H9 (cell line): ENCODE data around the gene SLC24A4. TPM values are rescaled to one million over a fixed set of nuclear protein-coding genes. Genes with fewer than 3 reads are reported as not detected.

Source experiments
- DNase-seq: peaks from one replicate; pipeline ENCODE4 v3.0.0-alpha.2; 2017
- H2AFZ ChIP-seq: one replicate; pipeline ENCODE4 v1.6.1; 2013; ENCODE audit warnings: mild to moderate bottlenecking, low read length, control low read depth, moderate library complexity
- H2AK5ac ChIP-seq: 2 replicates; pipeline ENCODE4 v1.6.1; 2013; ENCODE audit warnings: low read length, control low read depth, mixed read lengths; ENCODE audit not compliant: insufficient read length
- H2BK120ac ChIP-seq: one replicate; pipeline ENCODE4 v1.6.1; 2013; ENCODE audit warnings: low read depth, mild to moderate bottlenecking, low read length, control low read depth, inconsistent platforms; ENCODE audit not compliant: poor library complexity, severe bottlenecking
- H2BK12ac ChIP-seq: 2 replicates; pipeline ENCODE4 v1.6.1; 2013; ENCODE audit warnings: low read length, control low read depth, mixed read lengths, low read depth; ENCODE audit not compliant: insufficient read length
- H2BK15ac ChIP-seq: 2 replicates; pipeline ENCODE4 v1.6.1; 2013; ENCODE audit warnings: low read depth, low read length, control low read depth
- H2BK20ac ChIP-seq: one replicate; pipeline ENCODE4 v1.6.1; 2013; ENCODE audit warnings: low read depth, mild to moderate bottlenecking, low read length, control low read depth, inconsistent platforms; ENCODE audit not compliant: poor library complexity, severe bottlenecking
- H2BK5ac ChIP-seq: 2 replicates; pipeline ENCODE4 v1.6.1; 2013; ENCODE audit warnings: low read length, control low read depth, mixed read lengths; ENCODE audit not compliant: insufficient read length
- H3K14ac ChIP-seq: 2 replicates; pipeline ENCODE4 v1.6.1; 2013; ENCODE audit warnings: low read length, control low read depth; ENCODE audit not compliant: insufficient read depth
- H3K18ac ChIP-seq: 2 replicates; pipeline ENCODE4 v1.6.1; 2013; ENCODE audit warnings: low read depth, mild to moderate bottlenecking, mixed read lengths, low read length, control low read depth; ENCODE audit not compliant: insufficient read length
- H3K23ac ChIP-seq: 2 replicates; pipeline ENCODE4 v1.6.1; 2013; ENCODE audit warnings: low read length, control low read depth, mixed read lengths, low read depth; ENCODE audit not compliant: insufficient read length
- H3K23me2 ChIP-seq: 2 replicates; pipeline ENCODE4 v1.6.1; 2013; ENCODE audit warnings: low read depth, mild to moderate bottlenecking, mixed read lengths, low read length, control low read depth; ENCODE audit not compliant: insufficient read length, poor library complexity, severe bottlenecking
- H3K27ac ChIP-seq: 2 replicates; pipeline ENCODE4 v1.5.1; 2013; ENCODE audit warnings: low read length, control low read depth, mixed read lengths, low read depth; ENCODE audit not compliant: insufficient read length
- H3K27me3 ChIP-seq: 2 replicates; pipeline ENCODE4 v1.6.1; 2013; ENCODE audit warnings: low read length, control low read depth, inconsistent platforms; ENCODE audit not compliant: insufficient read depth
- H3K4ac ChIP-seq: 2 replicates; pipeline ENCODE4 v1.6.1; 2013; ENCODE audit warnings: low read depth, mild to moderate bottlenecking, control low read depth, inconsistent platforms, low read length, moderate library complexity
- H3K4me1 ChIP-seq: 2 replicates; pipeline ENCODE4 v1.6.1; 2013; ENCODE audit warnings: low read length, control low read depth, inconsistent platforms; ENCODE audit not compliant: insufficient read depth
- H3K4me2 ChIP-seq: 2 replicates; pipeline ENCODE4 v1.6.1; 2013; ENCODE audit warnings: low read length, control low read depth, mixed read lengths; ENCODE audit not compliant: insufficient read length, insufficient read depth
- H3K56ac ChIP-seq: 2 replicates; pipeline ENCODE4 v1.6.1; 2013; ENCODE audit warnings: low read depth, mild to moderate bottlenecking, mixed read lengths, low read length, control low read depth; ENCODE audit not compliant: insufficient read length
- H3K79me1 ChIP-seq: 2 replicates; pipeline ENCODE4 v1.6.1; 2013; ENCODE audit warnings: low read depth, mild to moderate bottlenecking, moderate library complexity, low read length, control low read depth, inconsistent platforms; ENCODE audit not compliant: insufficient read depth, poor library complexity, severe bottlenecking
- H3K79me2 ChIP-seq: 2 replicates; pipeline ENCODE4 v1.6.1; 2013; ENCODE audit warnings: low read length, control low read depth, inconsistent platforms; ENCODE audit not compliant: insufficient read depth
- H3K9ac ChIP-seq: 2 replicates; pipeline ENCODE4 v1.6.1; 2013; ENCODE audit warnings: low read length, control low read depth, mixed read lengths; ENCODE audit not compliant: insufficient read length; ENCODE audit errors: extremely low read depth
- H3K9me3 ChIP-seq: one replicate; pipeline ENCODE4 v1.6.1; 2013; ENCODE audit warnings: low read depth, low read length, inconsistent platforms; ENCODE audit not compliant: control insufficient read depth
- H3T11ph ChIP-seq: one replicate; pipeline ENCODE4 v1.6.1; 2013; ENCODE audit warnings: mild to moderate bottlenecking, low read length, control low read depth, inconsistent platforms
- H4K20me1 ChIP-seq: one replicate; pipeline ENCODE4 v1.6.1; 2013; ENCODE audit not compliant: control insufficient read depth, insufficient read length, insufficient read depth
- H4K5ac ChIP-seq: 2 replicates; pipeline ENCODE4 v1.6.1; 2013; ENCODE audit warnings: low read depth, mild to moderate bottlenecking, mixed read lengths, low read length, control low read depth; ENCODE audit not compliant: insufficient read length
- H4K8ac ChIP-seq: replicated peaks from 2 replicates; pipeline ENCODE4 v1.6.1; 2013; ENCODE audit warnings: low read length, control low read depth, mixed read lengths, low read depth; ENCODE audit not compliant: insufficient read length
- H4K91ac ChIP-seq: 2 replicates; pipeline ENCODE4 v1.6.1; 2013; ENCODE audit warnings: low read depth, mild to moderate bottlenecking, moderate library complexity, mixed read lengths, low read length, control low read depth; ENCODE audit not compliant: insufficient read length
- H3K27ac Mint-ChIP-seq, 3 experiments: 2 replicates in 2 of 3; 3 replicates in 1 of 3; pipeline ENCODE4 v1.8.0; 2020 to 2021; ENCODE audit warnings: mixed read lengths in 3 of 3, mild to moderate bottlenecking in 1 of 3, moderate library complexity in 1 of 3
- H3K27me3 Mint-ChIP-seq: 2 replicates; pipeline ENCODE4 v1.8.0; 2021; ENCODE audit warnings: low read depth, mild to moderate bottlenecking, moderate library complexity, mixed read lengths
- H3K36me3 Mint-ChIP-seq, 3 experiments: 2 replicates in 2 of 3; 3 replicates in 1 of 3; pipeline ENCODE4 v1.8.0; 2020 to 2021; ENCODE audit warnings: low read depth in 3 of 3, mixed read lengths in 3 of 3; ENCODE audit not compliant: insufficient read depth in 1 of 3
- H3K4me1 Mint-ChIP-seq, 2 experiments: 2 replicates each; pipeline ENCODE4 v1.8.0; 2020; ENCODE audit warnings: mixed read lengths in 2 of 2
- H3K4me3 Mint-ChIP-seq, 2 experiments: 2 replicates in 1 of 2; 3 replicates in 1 of 2; pipeline ENCODE4 v1.8.0; 2020 to 2021; ENCODE audit warnings: mild to moderate bottlenecking in 2 of 2, mixed read lengths in 2 of 2, moderate library complexity in 1 of 2
- H3K9me3 Mint-ChIP-seq, 2 experiments: 2 replicates in 1 of 2; 3 replicates in 1 of 2; pipeline ENCODE4 v1.8.0; 2020; ENCODE audit warnings: mild to moderate bottlenecking in 2 of 2, mixed read lengths in 2 of 2, moderate library complexity in 1 of 2
- CTCF ChIP-seq: fragments of 200-600 bp; sonication (generic); conservative IDR thresholded peaks from 3 replicates; pipeline ENCODE4 v1.8.0; 2021; ENCODE audit warnings: antibody characterized with exemption, mild to moderate bottlenecking
- WGBS: extraction: QIAGEN DNeasy Blood & Tissue Kit; methylation state at CpG from one replicate; pipeline ENCODE4 v1.1.7; 2013; ENCODE audit warnings: missing lambda C conversion rate, low lambda C conversion rate, mixed read lengths; ENCODE audit not compliant: insufficient read length; ENCODE audit errors: extremely low coverage; 5-methylcytosine and 5-hydroxymethylcytosine counted together
- total RNA-seq: library from RNA; stranded (reverse); gene quantifications from 2 replicates; pipeline ENCODE4 v1.2.1, GENCODE V29; 2021

SLC24A4 gene
- total RNA-seq, 1 experiment from 2014 or later, result 0.24 TPM

DNA sequence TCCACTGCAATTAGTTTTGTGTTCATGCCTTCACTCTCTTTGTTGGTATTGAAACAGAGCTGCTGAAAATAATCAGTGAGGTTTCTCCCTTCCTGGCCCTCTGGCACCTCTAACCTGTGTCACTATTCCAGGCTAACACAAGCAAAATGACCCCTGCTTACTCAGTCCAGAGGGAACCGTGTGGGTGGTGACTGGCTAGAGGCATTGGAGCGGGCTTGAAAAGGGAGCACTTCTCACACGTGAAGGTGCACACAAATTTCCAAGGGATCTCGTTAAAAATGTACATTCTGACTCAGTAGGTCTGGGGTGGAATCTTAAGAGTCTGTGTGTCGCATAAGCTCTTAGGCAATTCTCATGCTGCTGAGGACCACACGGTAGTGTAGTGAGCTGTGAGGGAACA, 1.3 kb upstream of the SLC24A4 start:
- no peak for DNase-seq
- Mint-ChIP-seq H3K36me3 (no peaks in the 10 kb centered on the region), H3K4me3 (peak overlapping the region in 1 of 2 experiments; percentile 78; a peak in 3 of 5 replicates), H3K27me3 (peaks cover 87% of the 10 kb centered on the region), H3K4me1 (peaks cover 2 to 20% of the 10 kb centered on the region in 2 experiments), H3K27ac (no peak overlapping the region), H3K9me3 (no peaks in the 10 kb centered on the region)
- Histone ChIP-seq H2BK12ac (no peak overlapping the region), H3K56ac (no peak overlapping the region), H3K4me1 (no peaks in the 10 kb centered on the region), H4K91ac (no peak overlapping the region), H3K27ac (no peak overlapping the region), H2BK20ac (no peak overlapping the region), H3K79me2 (no peaks in the 10 kb centered on the region), H3K79me1 (no peaks in the 10 kb centered on the region), H2BK15ac (no peak overlapping the region), H2BK120ac (no peak overlapping the region), H4K8ac (no peak overlapping the region), H3K9me3 (no peaks in the 10 kb centered on the region), H3K27me3 (peaks cover 39% of the 10 kb centered on the region), H4K20me1 (no peaks in the 10 kb centered on the region), H2BK5ac (no peak overlapping the region), H3K4ac (no peak overlapping the region), H3K23ac (no peak overlapping the region), H3K14ac (no peak overlapping the region), H2AK5ac (no peak overlapping the region), H3K9ac (no peak overlapping the region), H3K18ac (no peak overlapping the region), H2AFZ (no peak overlapping the region), H3T11ph (no peak overlapping the region), H3K23me2 (peaks cover 9% of the 10 kb centered on the region), H3K4me2 (no peak overlapping the region), H4K5ac (no peak overlapping the region)
- WGBS, result no CpG with 5 or more reads among the region's 6 CpGs
- no peak for TF ChIP-seq CTCF
